Renal cortical epithelial cell (primary cell): ENCODE results near the gene GRK5. TPM values are rescaled to one million over a fixed set of nuclear protein-coding genes. Genes with fewer than 3 reads are reported as not detected.

Experiments
- DNase-seq: peaks from one replicate; pipeline ENCODE4 v3.0.0-alpha.2; 2011; ENCODE audit warnings: low read depth
- total RNA-seq: library from RNA; depleted of rRNA; stranded (reverse); fragments of >200 nt; gene quantifications from 2 replicates; pipeline ENCODE4 v1.2.3, GENCODE V29; 2014

The GRK5 gene
- total RNA-seq, 1 donor from 2014 or later = 1.1 TPM

GRCh38 chr10:119505131-119505551, 297.8 kb downstream of the GRK5 start:
- no peak for DNase-seq

Other genes starting within 250 kb of the GRK5 start
- gene NANOS1, start 177.9 kb upstream of the GRK5 start, total RNA-seq = 1.0 and 2.5 TPM in 2 replicates
- 96.6 and 180 TPM in 2 replicates for gene EIF3A, start 126.8 kb upstream of the GRK5 start, total RNA-seq
- gene DENND10, start 103.5 kb upstream of the GRK5 start, total RNA-seq = 76.1 and 82.3 TPM in 2 replicates
- 13.1 and 14.2 TPM in 2 replicates for gene SFXN4, start 41.9 kb upstream of the GRK5 start, total RNA-seq
- 361 and 404 TPM in 2 replicates for gene PRDX3, start 28.8 kb upstream of the GRK5 start, total RNA-seq